ENCODE data around the gene OR13J1.
A peak's percentile ranks its signal among the peaks of the same experiment; 100 is the strongest.

OR13J1 gene

GRCh38 chr9:35858458-35858857 is 11.7 kb downstream of the OR13J1 start:
- no peak for DNase-seq (ENCODE audit: low read depth in 2 of 2)

- DNase-seq (ENCODE audit: low read depth in 2 of 2) = no peak
These were observed 13.3 kb downstream of the OR13J1 start for GRCh38 chr9:35856882-35857281.

GRCh38 chr9:35856206-35856605 is 14.0 kb downstream of the OR13J1 start:
- no peak for DNase-seq (ENCODE audit: low read depth in 2 of 2)

- no peak for DNase-seq (ENCODE audit: low read depth in 2 of 2)
These were observed 16.0 kb downstream of the OR13J1 start for GRCh38 chr9:35854091-35854762.

GRCh38 chr9:35852876-35853865 is 17.0 kb downstream of the OR13J1 start:
- no peak for DNase-seq (ENCODE audit: low read depth in 2 of 2)

GRCh38 chr9:35852267-35852815 is 17.9 kb downstream of the OR13J1 start:
- DNase-seq (ENCODE audit: low read depth in 2 of 2) = no peak

GRCh38 chr9:35847792-35848572 is 22.2 kb downstream of the OR13J1 start:
- DNase-seq (ENCODE audit: low read depth in 2 of 2) = peak in 1 of 2 experiments; percentile 16

GRCh38 chr9:35845824-35846771 is 24.1 kb downstream of the OR13J1 start:
- no peak for DNase-seq (ENCODE audit: low read depth in 2 of 2)

- DNase-seq (ENCODE audit: low read depth in 2 of 2) = no peak
These were observed 25.5 kb downstream of the OR13J1 start for GRCh38 chr9:35844628-35845270.

- DNase-seq (ENCODE audit: low read depth in 2 of 2) = no peak
These were observed 27.4 kb downstream of the OR13J1 start for GRCh38 chr9:35842795-35843194.

- no peak for DNase-seq (ENCODE audit: low read depth in 2 of 2)
These were observed 28.0 kb downstream of the OR13J1 start for GRCh38 chr9:35842020-35842745.

- no peak for DNase-seq (ENCODE audit: low read depth in 2 of 2)
These were observed 28.6 kb downstream of the OR13J1 start for GRCh38 chr9:35841645-35841900.

GRCh38 chr9:35840881-35841644 is 29.1 kb downstream of the OR13J1 start:
- no peak for DNase-seq (ENCODE audit: low read depth in 2 of 2)

GRCh38 chr9:35839926-35840325 is 30.3 kb downstream of the OR13J1 start:
- no peak for DNase-seq (ENCODE audit: low read depth in 2 of 2)

GRCh38 chr9:35836595-35836994 is 33.6 kb downstream of the OR13J1 start:
- no peak for DNase-seq (ENCODE audit: low read depth in 2 of 2)

GRCh38 chr9:35835766-35836165 is 34.4 kb downstream of the OR13J1 start:
- DNase-seq (ENCODE audit: low read depth in 2 of 2) = no peak

GRCh38 chr9:35835216-35835632 is 35.0 kb downstream of the OR13J1 start:
- no peak for DNase-seq (ENCODE audit: low read depth in 2 of 2)

- DNase-seq (ENCODE audit: low read depth in 2 of 2) = no peak
These were observed 35.7 kb downstream of the OR13J1 start for GRCh38 chr9:35834260-35835215.

All from stimulated activated CD4-positive, alpha-beta T cell treated with anti-CD3 and anti-CD28 coated beads, Interleukin-12 subunit alpha, Interleukin-12 subunit beta, amount 100 ng/mL, for 24 hours (primary cell).